SKM-1 treated with dmso at 0.1 percent for 144 hours (cell line): ENCODE data around the gene BACE1-AS.

ENCODE experiments used
- DNase-seq: peaks from one replicate; lab custom pipeline; 2025; ENCODE audit not compliant: unreplicated experiment; lab: John Stamatoyannopoulos, UW

The BACE1-AS gene

DNA sequence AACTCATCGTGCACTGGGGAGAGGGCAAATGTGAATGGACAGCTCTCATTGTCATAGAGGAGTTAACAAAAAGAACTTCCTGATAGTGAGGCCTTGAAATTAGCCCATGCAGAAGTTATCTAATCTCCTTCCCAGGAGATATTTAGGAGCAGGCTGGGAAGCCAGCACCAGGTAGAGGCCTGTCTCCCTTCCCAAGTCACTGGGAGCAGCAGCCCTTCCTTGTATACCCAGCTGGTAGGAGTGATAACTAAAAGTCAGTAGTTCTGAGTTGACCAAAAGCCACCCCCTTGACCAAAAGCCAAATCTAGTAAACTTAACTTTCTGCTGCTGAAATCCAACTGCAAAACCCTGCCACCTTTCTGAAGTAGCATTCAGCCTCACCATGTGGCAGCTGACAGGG, 1.4 kb upstream of the BACE1-AS start:
- DNase-seq = no peak

DNA sequence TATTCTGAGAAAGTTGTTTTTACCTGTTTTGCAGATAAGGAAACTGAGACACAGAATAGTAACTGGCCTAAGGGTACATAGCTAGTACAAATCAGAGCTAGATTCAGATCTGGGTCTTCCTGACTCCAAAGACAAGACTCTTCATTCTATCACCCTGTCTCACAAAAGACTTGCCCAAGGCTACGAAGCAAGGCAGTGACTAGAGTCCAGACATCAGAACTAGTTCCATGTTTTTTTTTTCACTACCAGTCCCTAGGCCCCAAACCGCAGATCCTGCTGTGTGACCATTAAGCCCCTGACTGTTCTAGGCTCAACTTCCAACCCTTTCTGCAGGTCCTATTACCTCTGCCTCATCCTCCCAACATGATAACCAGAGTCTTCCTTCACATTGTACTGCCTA, 1.5 kb downstream of the BACE1-AS start:
- DNase-seq = no peak

DNA sequence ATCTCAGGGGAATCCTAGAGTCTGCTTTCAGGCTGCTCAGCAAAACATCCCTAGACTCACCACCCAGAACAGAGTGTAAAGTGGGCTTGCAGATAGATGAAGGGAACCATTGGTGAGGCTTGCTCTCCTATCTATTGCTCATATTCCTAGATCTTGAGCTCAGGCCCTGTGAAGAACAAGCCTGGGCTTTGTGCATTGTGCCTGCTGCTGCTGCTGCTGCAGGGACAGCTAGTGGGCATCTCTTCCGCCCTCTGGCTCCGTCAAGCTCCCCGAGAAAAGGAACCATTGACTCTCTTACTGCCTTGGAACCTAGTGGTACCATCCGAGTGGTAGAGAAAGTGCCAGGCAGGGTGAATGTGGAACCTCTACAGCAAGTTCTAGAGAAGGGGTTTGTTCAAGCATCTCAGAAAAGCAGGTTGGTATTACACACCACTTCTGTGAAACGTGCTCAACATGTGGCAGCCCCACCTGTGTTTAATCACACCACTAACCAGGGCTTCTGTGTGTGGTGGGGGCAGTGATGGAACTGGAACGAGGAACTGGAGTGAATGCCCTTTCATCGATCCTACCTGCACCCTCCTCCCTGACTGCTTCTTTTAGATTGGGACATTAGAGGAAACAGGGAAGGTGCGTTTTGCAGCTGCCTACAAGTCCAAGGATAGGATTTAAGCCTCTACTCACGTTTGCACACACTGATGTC, 4.4 kb downstream of the BACE1-AS start:
- no peak for DNase-seq

DNA sequence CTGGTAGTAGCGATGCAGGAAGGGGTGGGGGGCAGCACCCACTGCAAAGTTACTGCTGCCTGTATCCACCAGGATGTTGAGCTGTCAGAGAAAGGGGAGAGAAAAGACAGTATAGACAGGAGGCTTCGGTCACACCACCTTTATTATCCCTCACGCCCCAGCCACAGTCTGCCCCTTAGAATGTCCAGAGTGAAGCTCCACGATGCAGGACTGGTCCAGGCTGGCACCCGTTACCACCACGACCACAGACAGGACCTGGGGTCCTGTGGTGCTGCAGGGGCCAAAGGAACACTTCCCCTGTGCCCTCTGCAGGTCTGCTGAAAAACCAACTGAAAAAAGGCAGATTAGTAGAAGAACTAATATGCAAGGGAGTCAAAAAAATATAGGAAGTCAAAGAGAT, 5.7 kb downstream of the BACE1-AS start:
- DNase-seq = no peak

DNA sequence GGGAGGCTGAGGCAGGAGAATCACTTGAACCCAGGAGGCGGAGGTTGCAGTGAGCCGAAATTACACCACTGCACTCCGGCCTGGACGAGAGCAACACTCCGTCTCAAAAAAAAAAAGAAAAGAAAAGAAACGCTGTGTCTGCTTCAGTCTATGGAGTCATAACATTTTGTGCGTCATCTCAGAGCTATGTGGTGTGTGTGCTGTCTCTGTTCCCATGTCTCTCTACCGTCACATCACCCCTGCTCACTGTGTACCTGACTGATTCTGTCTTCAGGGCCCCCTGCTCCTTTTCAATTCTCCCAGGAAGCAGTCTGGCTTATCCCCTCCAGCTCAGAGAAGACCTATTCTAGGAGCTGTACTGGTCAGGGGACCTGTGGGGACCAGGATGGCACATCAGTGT, 7.0 kb downstream of the BACE1-AS start:
- DNase-seq = no peak

DNA sequence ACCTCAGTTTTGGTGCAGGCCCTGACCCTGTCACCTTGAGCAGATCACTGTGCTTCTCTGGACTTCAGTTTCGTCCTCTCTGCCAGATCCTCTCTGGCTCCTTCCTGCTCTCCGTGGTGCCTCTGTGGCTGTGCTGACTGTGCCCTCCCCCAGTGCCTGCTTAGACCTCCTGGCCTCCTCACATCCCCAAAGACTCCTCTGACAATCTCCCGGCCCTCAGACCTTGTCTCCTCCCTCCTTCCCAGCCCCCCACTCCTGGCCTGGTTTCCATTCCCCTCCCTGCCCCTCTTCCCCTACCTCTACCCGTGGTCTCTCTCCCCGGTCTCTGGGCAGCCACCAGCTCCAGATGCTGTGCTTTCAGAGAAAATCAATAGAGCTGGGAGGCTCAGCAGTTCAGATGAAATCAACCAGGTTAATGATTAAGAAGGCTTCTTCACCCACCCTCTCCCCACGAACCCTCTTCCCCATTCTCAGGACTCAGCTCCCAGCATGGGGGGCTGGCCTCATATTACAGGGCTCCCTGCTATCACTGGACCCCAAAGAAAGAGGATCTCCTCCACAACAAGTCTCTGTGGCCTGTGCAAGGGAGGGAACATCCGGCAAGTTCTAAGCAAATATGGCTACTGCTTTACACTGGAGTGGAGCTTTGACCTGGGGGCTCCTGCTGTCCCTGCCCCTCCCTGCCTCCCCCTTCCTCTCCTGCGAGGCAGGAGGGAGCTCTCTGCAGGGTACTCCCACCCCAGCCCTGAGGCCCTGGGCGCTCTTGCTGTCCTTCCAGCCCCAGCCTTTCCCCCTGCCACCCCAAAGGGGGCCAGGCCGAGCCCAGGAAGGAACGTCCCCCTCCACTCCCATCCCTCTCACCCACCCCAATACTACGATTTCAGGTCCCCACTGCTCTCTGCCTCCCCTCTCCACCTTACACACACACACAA, 8.5 kb downstream of the BACE1-AS start:
- DNase-seq = no peak

DNA sequence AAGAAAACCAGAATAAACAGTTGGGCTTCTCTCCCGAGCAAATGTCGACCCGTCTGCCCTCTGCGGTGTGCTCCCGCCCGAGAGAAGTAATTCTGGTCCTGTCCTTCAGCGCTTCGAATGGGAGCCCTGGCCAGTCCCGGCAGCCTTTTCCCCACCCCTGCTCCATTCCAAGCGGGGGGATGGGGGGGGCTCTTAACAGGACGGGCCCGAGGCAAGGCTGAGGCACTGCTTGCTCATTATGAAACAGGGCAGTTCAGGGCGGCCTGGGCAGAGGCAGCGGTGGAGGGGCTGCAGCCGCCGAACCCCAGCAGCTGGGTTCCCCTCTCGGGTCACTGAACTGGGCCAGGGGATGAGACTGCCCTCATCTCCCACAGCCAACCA, 9.1 kb downstream of the BACE1-AS start:
- DNase-seq = no peak

DNA sequence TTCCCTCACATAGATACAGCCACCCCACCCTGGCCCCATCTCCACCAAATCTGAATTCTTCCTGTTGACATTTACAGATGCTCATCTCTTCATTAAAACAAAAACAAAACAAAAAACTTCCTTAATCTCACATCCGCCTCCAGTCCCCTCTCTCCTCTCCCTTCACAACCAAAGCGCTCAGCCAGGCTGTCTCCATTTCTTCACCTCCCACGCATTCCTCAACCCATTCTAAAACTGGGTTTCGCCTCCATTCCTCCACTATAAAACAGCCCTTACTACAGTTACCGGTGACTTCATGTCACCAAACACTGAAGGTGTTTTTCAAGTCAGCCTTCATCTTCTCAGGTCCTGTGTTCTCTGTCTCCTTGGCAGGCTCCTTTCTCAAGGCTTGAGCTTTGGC, 9.6 kb downstream of the BACE1-AS start:
- no peak for DNase-seq

DNA sequence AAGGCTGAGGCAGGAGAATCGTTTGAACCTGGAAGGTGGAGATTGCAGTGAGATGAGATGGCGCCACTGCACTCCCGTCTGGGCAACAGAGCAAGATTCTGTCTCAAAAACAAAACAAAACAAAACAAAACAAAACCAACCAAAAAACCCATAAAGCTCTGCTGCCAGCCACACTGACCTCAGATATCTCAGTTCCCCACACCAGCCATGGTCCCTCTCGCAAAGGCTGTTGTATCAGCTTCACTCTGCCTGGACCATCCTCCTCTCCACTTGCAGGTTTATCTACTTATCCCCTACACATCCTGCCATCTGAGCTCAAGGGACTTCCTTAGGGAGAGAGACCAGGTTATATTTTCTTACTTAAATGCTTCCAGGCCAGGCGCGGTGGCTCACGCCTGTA, 11.1 kb downstream of the BACE1-AS start:
- DNase-seq = no peak

DNA sequence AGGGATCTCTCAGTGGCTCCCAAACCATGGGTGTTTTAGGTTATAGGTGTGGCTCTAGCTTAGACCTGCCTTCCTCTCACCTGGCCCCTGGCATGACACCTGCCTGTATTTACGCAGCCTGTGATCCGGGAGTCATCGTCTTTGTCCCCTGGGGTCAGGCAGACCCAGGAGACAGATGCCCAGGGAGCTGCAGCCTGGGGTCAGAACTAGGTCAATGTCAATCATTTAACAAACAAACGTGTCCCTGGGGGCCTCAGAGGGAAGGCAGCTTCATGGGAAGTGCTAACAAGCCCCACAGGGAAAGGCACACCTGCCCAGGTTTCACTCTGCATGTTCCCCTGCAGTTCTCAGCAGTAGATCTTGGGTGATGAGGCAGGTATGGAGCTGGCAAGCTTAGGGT, 12.0 kb downstream of the BACE1-AS start:
- no peak for DNase-seq

DNA sequence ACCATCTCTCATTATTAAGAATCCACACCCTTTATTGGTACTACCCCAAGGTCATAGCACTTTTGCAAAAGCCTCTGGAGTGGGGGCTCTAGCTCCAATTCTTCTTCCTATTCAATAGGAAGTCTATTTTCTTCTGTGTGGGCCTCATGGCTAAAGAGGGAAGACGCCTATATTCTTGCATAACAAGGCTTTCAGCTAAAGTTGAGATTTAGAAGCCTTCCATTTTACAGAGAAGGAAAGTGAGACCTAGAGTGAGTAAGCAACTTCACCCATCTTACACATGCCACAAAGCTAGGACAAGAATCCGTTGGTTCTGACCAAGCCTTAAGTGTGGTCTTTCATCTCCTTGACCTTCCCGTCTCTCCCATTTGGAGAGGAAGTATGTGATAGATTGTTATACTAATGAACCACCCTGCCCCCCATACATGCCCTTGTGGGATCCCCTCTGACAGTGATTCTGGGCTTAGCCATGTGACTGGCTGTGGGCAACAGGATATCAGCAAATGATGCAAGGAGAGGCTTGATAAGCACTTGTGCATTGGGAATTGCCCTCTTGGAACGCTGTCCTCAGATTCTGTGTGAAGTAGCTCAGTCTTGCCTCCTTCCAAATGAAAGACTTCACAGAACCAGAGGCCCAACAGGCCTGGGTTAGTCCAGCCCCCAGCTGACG, 12.6 kb downstream of the BACE1-AS start:
- DNase-seq = no peak

DNA sequence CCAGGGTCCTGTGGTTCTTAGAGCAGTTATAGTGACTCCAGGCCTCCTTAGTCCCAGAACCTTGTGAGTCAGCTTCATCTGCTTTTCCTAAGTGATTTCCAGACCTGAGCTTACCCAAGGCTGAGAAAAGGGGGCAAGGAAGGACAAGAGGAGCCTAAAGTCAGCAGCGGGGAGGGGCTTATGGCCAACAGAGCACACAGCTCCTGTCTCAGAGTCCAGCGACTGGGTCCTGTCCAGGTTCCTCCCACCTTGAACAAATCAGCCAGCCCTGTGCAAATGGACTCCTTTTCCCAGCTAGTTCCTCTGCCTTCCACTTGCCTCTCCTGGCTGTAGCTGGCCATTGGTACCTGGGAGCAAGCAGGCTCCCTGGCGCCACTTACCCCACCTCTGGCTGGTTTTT, 14.0 kb downstream of the BACE1-AS start:
- no peak for DNase-seq

DNA sequence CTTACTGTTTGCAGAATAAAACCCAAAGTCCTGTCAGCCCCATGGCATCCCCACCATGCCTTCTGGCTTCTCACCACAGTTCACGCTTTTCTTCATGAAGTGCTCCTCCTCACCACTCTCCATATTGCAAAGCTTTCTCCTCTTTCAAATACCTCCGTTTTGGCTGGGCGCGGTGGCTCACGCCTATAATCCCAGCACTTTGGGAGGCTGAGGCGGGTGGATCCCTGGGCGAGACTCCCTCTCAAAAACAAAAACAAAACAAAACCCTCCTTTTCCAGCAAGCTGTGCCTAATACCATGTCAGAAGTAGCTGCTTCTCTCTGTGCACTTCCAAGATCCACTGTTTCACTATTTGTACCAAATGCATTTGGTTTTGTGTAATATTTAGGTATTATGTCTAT, 18.2 kb downstream of the BACE1-AS start:
- no peak for DNase-seq

DNA sequence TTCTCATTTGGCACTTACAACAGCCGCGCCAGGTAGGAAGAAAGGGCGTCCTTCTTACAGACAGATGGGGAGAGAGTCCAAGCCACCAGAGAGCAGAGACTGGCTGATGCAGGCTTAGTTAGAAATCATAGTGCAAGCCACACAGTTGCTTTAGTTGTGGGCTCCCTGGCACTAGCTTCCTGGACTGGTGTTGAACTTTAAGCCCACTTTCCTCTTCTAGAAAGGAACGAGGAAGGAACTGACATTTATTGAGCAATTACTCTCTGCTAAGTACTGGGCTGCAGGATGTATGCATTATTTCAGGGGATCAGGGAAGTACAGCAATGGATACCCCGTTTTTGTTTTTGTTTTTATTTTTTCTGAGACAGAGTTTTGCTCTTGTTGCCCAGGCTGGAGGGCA, 21.9 kb downstream of the BACE1-AS start:
- peak; percentile 86 for DNase-seq

DNA sequence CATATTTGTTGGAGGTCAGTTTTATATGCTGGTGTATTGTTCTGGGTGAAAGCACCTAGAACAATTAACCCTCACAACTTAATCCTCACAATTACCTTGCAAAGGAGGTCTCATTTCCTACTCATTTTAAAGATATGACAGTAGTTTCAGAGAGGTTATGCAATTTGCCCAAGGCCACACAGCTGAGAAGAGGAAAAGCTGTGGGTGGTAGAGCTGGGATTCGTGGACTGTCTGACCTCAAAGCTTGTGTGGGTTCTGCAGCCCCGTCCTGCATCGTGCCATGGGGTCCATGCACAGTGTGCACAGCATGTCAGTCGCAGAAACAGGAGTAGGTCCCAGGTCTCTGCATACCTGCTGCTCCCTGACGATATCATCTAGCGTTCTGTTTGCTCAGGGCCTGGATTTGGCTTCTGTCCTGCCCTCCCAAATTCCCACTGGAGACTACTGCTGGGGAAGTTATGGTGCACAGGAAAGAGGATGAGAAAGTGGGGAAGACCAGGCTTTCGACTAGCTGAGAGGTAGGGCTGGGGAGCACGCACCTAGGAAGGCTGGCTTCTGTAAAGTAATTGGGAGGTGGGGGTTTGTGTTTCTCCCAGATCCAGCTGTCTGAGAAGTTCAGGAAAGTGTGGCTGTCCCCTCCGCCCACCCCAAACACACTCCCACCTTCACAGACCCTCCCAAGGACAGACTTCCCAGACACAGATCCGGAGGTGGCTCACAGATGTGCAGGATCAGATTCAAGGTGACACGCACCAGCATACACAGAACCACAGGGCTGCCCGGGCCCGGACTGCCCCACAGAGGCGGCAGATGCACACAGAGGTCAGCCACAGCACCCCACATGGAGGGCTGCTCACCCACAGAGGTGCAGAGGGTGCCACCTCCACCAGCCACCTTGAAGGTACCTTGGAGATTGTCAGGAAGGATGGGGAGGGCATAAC, 23.0 kb downstream of the BACE1-AS start:
- DNase-seq = no peak

DNA sequence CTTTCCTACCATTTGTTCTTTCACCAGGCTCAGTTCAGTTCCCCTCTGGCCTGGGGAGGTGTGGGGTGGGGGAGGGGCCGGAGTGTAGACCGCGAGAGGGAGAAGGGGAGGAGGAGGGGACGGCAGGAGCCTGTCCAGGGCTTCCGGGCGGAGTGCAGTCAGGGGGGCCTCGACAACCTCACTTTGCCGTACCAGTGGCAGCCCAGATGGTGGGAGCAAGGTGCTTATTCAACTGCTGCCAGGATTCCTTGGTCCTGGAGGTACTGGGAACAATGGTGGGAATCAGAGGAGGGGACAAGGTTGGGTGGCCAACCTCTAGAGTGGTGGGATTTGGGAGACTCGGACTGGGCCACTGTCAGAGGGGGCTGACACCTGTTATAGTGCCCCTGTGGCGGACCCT, 23.7 kb downstream of the BACE1-AS start:
- peak; percentile 25 for DNase-seq

DNA sequence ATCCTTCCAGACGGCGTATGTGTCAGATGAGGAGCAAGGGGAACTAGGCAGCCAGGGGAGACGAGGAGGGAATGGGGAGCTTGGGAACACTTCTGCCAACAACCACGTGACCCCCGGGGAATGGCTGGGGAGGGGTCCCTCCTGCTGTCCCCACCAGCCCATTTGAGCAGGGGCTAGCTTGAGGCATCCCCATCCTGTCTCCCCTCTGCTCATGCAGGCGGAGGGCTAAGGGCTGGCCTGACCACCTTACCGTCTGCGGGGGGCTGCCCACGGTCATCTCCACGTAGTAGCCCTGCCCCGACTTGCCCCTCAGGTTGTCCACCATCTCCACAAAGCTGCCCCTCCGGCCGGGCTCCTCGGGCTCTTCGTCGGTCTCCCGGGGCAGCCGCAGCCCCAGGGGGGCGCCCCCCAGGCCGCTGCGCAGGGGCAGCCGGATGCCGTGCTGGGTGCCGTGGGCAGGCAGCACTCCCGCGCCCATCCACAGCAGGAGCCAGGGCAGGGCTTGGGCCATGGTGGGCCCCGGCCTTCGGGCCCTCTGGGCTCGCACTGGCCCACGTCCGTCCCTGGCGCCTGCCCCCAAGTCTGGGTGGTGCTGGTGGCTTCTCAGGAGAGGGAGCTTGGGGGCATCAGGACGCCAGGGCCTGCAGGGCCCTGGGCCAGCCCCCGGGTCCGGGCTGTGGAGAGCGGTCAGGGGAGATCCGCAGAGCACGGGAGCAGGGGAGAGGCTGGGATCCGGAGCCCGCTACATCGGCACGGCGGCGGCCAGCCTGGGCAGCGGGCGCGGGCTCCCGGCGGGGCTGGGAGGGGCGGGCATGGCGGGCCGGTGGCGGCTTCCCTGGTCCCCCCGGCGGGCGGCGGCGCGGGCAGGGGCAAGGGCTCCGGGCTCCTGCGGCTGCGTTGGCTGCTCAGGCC, 24.4 kb downstream of the BACE1-AS start:
- DNase-seq = no peak

DNA sequence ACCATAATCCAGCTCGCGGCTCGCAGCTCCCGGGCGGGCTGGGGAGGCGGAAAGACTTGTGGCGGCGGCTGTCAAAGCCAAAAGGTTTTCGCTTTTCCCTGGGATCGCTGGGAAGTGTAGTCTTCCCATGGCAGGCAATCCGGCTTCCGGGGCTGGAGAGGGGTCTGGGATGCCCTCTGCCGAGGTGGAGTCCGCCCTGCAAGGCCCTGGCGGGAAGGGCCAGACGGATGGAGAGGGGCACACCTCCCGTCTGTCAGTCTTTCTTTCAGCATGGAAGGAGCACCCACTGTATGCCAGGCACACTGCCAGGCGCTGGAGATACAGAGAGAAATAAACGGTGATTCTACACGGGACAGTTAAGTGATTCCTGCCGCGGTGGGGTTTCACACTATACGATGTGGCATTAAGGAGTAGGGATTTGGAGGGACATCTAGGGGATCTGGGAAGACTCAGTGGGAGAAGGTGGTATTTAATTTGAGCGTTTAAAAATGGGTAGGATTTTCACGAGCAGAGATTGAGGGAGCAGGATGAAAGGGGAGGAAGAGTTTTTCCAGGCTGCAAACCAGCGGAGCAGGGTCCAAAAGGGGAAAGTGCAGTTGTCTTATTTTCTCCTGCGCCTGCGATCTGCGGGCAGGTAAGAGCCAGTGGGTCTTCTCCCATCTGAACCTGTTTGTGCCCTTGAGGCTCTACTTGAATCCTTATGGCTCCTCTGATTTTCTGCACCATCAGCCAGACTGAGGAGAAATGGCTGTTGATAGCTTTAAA, 25.2 kb downstream of the BACE1-AS start, which contains the start of gene BACE1:
Gene BACE1, minus strand, starts transcription at position 60 of the 765 bp plus-strand sequence. CDS start 461 bp downstream, outside the sequence.
- peak; percentile 41 for DNase-seq

DNA sequence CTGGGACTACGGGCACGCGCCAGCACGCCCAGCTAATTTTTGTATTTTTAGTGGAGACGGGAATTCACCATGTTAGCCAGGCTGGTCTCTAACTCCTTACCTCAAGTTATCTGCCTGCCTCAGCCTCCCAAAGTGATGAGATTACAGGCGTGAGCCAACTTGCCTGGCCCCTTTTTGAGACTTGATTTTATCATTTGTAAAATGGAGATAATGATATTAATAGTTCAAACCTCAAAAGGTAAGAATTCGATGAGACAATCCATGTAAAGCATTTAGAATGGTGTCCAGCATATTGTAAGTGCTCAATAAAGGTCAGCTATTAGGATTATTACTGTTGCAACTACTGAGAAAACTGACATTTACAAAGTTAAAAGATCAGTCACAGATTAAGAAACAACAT, 27.6 kb downstream of the BACE1-AS start:
- DNase-seq = no peak
